Natural killer cell treated with Interleukin-12 subunit alpha and Interleukin-12 subunit beta and Interleukin-15 and Interleukin-18, amount 100 ng/mL, for 72 hours (primary cell): ENCODE results near the gene PTTG1IP. TPM values are rescaled to one million over a fixed set of nuclear protein-coding genes. Genes with fewer than 3 reads are reported as not detected.
A peak's percentile ranks its signal among the peaks of the same experiment; 100 is the strongest.

Experiments used
- ATAC-seq, 2 donors: fragments of 150-1000 bp; cut with Tn5 transposase in 1 of 2; sonication (Bioruptor Pico), chemical (Tn5 transposase) in 1 of 2; 2 replicates each; pipeline ENCODE4 v1.10.0; 2021
- DNase-seq: peaks from one replicate; pipeline ENCODE4 v3.0.0; 2022; ENCODE audit warnings: low spot score
- H3K27ac Mint-ChIP-seq, 2 donors: 1 replicate in 1 of 2; 2 replicates in 1 of 2; pipeline ENCODE4 v1.8.0; 2022; ENCODE audit warnings: mixed read lengths in 2 of 2, mild to moderate bottlenecking in 1 of 2, moderate library complexity in 1 of 2
- H3K27me3 Mint-ChIP-seq, 2 donors: 1 replicate in 1 of 2; 2 replicates in 1 of 2; pipeline ENCODE4 v1.8.0; 2022; ENCODE audit warnings: mixed read lengths in 2 of 2
- H3K36me3 Mint-ChIP-seq: one replicate; pipeline ENCODE4 v1.8.0; 2022; ENCODE audit warnings: mixed read lengths
- H3K4me1 Mint-ChIP-seq, 2 donors: 1 replicate in 1 of 2; 2 replicates in 1 of 2; pipeline ENCODE4 v1.8.0; 2022; ENCODE audit warnings: low read depth in 2 of 2, mixed read lengths in 2 of 2, mild to moderate bottlenecking in 1 of 2
- H3K4me3 Mint-ChIP-seq: one replicate; pipeline ENCODE4 v1.8.0; 2022; ENCODE audit warnings: mixed read lengths
- H3K9me3 Mint-ChIP-seq: 2 replicates; pipeline ENCODE4 v1.8.0; 2022; ENCODE audit warnings: mixed read lengths
- total RNA-seq, 2 donors: library from RNA; stranded (reverse); gene quantifications; one replicate each; pipeline ENCODE4 v1.2.3, GENCODE V29; 2022

Gene PTTG1IP, protein sequence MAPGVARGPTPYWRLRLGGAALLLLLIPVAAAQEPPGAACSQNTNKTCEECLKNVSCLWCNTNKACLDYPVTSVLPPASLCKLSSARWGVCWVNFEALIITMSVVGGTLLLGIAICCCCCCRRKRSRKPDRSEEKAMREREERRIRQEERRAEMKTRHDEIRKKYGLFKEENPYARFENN
- 10 to 100 TPM; 69.4 to 81.7 TPM for total RNA-seq

DNA sequence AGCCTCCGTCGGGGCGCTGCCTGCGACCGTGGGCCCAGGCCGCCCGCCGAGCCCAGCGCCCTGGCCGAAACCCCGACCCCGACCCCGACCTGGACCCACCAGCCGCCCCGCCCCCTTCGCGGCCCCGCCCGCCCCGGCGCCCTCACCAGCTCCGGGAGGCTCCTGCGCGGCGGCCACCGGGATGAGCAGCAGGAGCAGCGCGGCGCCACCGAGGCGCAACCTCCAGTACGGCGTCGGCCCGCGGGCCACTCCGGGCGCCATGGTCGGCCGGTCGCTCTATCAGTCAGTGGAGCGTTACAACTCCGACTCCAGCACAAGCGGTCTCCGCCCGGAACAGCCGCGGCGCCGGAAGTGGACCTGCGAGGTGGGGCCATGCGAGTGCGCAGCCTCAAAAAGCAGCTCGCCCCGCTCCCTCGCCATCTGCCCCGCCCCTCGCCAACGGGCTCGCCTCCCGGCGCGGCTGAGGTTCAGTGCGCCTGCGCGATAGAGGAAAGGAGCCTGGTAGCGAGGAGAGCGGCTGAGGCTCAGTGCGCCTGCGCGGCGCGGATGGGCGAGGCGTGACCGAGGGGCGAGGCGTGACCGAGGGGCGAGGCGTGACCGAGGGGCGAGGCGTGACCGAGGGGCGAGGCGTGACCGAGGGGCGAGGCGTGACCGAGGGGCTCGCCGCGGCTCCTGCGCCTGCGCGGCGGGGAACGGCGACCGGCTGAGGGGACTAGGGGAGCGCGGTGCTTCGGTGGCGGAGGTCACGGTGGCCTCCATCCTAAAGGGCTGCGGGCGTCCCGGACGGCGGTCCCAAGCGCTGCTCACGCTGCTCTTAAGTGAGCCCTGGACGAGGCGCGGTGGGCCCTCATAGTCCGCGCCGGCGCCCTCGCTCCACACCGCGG lies at the start of gene PTTG1IP:
Gene PTTG1IP (minus strand): TSS at position 335 of the 884 bp plus-strand sequence. CDS start 74 bp downstream, at position 261.
- H3K9me3 Mint-ChIP-seq: no peaks in the 10 kb centered on the region
- H3K4me1 Mint-ChIP-seq: peaks cover 45 to 46% of the 10 kb centered on the region in 2 donors
- DNase-seq: peak; percentile 100
- H3K27ac Mint-ChIP-seq: peak within 1 kb of the TSS; percentile 89
- H3K4me3 Mint-ChIP-seq: peak within 1 kb of the TSS; percentile 86
- peak; percentile 90 to 94 for ATAC-seq
- H3K27me3 Mint-ChIP-seq: no peaks in the 10 kb centered on the region
- H3K36me3 Mint-ChIP-seq: no peaks in the 10 kb centered on the region

DNA sequence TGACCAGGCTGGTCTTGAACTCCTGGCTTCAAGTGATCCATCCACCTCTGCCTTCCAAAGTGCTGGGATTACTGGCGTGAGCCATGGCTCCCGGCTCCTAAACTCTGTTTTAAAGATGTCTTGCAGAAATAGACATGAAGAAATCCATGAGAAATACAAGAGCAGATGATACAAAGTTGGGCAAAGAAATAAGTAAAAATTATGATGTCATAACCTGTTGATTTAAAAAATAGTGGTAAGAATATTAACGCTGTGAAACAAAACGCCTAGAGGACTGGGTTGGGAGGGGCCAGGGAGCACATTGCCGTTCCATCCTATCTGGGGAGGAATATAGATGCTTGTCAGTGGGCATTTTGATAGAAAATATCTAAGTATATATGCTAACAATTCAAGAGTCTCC lies 48.4 kb upstream of the PTTG1IP start:
- Mint-ChIP-seq H3K27me3 (no peaks in the 10 kb centered on the region), H3K27ac (peak overlapping the region; percentile 88 to 90), H3K36me3 (peaks cover 6% of the 10 kb centered on the region), H3K4me3 (peak overlapping the region; percentile 98), H3K4me1 (peaks cover 72 to 76% of the 10 kb centered on the region in 2 donors), H3K9me3 (no peaks in the 10 kb centered on the region)
- ATAC-seq (no peak), DNase-seq (no peak)

DNA sequence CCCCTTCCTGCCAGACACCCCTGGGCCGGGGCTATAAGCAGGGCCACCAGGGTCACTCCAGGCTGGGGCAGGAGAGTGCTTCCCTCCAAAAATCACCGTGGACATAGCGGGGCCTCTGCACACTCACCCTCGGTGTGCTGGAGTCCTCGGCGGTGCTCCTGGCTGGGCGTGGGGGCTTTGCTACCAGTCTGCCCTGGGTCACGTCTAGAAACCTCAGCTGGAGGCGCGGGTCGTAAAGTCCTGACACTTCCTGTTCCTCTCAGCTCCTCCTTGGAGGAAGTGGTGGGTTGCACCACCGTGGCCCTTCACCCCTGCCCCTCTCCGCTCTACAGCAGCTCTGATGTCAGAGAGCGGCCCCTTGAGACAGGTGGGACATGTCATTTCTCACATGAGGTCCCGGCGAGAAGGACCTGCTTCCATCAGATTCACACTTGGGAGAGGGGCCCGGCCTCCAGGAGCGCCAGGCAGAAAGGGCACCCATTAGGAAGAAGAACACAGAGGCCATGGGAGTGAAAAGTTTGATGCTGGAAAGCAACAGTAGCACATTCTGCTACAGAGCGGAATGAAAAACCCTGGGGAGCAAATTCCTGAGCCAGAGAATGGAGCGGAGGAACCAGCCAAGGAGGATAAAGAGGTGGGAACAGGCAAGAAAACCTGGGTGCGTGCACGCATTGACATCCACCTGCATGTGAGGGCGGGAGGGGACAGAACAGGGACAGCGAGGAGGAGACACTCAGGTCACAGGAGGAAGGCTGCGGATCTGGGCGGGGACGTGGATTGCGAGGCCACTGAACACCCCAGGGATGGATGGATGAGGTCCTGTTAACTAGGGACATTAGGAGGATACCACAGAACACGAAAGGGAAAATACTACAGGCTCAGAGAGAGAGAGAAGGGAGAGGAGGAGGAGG lies 47.5 kb upstream of the PTTG1IP start, which contains the start of gene ITGB2:
Gene ITGB2 (minus strand): TSS at position 206 of the 911 bp plus-strand sequence. CDS start 10,117 bp downstream, outside the sequence.
- peaks cover 72% of the 10 kb centered on the region in 2 donors for H3K4me1 Mint-ChIP-seq
- no peaks in the 10 kb centered on the region for H3K27me3 Mint-ChIP-seq
- H3K27ac Mint-ChIP-seq: peak within 1 kb of the TSS; percentile 88 to 90
- peak within 1 kb of the TSS; percentile 98 for H3K4me3 Mint-ChIP-seq
- ATAC-seq: peak; percentile 83 to 87
- no peaks in the 10 kb centered on the region for H3K9me3 Mint-ChIP-seq
- peaks cover 6% of the 10 kb centered on the region for H3K36me3 Mint-ChIP-seq
- peak; percentile 92 for DNase-seq

DNA sequence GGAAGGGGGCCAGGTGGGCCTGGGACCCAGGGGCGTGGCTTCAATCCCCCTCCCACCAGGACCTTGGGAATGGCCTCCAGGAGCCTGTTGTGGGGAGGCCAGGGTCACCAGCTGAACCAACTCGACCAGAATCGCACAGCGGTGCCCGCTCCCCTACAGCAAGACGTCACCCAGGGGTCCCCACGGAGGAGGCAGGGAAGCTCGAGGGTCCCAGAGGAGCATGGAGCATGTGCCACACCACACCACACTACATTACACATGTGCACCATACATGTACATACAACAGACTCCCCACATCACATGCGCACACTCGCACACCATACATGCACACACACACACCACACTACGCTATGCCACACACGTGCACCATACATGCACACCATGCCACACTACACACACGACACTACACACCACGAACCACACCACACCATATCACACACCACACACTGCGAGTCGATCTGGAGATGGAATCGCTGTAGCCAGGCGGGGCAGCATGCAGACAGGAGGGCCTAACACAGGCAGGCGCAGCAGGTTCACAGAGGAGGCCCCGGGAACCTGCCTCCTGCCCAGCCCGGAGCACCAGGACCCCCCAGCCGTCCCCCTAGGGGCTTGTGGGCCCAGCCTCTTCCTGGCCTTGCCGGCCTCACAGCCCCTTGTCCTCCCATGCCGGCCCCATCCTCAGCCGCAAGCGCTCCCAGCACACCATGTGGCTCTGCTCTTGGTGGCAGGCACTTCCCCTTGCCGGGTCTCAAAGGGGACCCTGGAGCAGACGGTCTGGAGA lies 46.6 kb upstream of the PTTG1IP start:
- H3K4me1 Mint-ChIP-seq: peaks cover 72 to 75% of the 10 kb centered on the region in 2 donors
- peak overlapping the region; percentile 88 to 90 for H3K27ac Mint-ChIP-seq
- H3K36me3 Mint-ChIP-seq: peaks cover 11% of the 10 kb centered on the region
- ATAC-seq (peak; percentile 29 to 39), DNase-seq (no peak)
- H3K27me3 Mint-ChIP-seq: no peaks in the 10 kb centered on the region
- H3K9me3 Mint-ChIP-seq: no peaks in the 10 kb centered on the region
- peak overlapping the region; percentile 98 for H3K4me3 Mint-ChIP-seq

DNA sequence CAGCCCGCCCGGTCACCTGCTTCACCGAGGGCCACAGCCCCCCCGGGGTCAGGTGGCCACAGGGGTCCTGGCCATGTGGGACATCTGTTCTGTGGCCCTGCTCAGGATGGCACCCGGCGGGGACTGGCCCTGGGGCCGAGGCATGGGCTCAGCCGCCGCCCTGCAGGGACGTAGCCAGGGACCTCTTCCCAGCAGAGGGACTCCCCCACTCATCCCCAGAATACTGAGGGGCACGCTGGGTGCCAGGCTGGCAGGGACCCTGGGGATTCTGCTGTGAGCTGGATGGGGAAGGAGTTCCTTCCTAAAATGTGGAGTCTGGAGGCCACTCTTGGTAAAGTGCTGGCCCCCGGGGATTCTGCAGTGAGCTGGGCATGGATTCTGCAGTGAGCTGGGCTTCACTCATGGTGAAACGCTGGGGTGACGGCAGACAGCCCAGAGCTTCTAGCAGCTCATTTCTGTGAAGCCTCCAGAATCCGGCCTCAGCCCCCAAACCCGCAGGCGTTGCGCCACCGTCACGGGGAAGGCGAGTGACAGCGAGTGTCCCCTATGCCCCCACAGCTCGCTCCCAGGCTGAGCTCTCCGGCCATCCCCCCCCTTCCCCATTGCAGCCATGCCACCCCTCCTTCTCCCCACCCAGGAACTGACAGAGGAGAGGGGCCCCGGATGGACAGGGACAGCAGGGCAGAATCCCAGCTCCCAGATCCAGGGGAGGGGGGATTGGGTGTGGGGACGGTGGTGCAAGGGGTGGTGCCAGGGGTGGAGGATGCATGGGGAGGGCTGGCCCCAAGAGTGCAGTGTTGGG lies 45.8 kb upstream of the PTTG1IP start:
- DNase-seq (peak; percentile 93), ATAC-seq (peak; percentile 74 to 82)
- H3K36me3 Mint-ChIP-seq: peaks cover 11% of the 10 kb centered on the region
- H3K4me3 Mint-ChIP-seq: peak overlapping the region; percentile 98
- peak overlapping the region; percentile 88 to 90 for H3K27ac Mint-ChIP-seq
- H3K9me3 Mint-ChIP-seq: no peaks in the 10 kb centered on the region
- no peaks in the 10 kb centered on the region for H3K27me3 Mint-ChIP-seq
- H3K4me1 Mint-ChIP-seq: peaks cover 69 to 71% of the 10 kb centered on the region in 2 donors

DNA sequence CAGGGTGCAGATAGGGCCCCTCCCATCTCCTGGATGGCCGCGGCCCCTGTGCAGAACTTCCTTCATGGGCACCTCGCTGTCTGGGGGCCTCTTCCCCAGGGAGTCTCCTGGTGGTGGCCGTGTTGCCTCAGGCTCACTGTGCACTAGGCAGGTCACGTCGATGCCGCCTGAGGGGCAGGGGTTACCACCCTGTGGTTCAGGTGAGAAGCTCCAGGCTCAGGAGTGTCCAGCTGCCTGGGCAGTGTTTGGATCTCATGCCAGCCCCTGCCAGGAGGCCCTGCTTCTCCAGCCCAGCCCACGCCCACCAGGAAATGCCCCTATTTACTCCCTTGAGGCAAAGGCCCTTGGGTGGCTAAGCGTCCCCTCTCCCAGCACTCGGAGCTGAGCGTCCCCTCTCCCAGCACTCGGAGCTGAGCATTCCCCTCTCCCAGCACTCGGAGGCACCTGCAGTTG lies 45.1 kb upstream of the PTTG1IP start:
- H3K4me3 Mint-ChIP-seq: peak overlapping the region; percentile 98
- no peak for ATAC-seq
- peaks cover 67 to 70% of the 10 kb centered on the region in 2 donors for H3K4me1 Mint-ChIP-seq
- no peak for DNase-seq
- no peaks in the 10 kb centered on the region for H3K27me3 Mint-ChIP-seq
- H3K9me3 Mint-ChIP-seq: no peaks in the 10 kb centered on the region
- peaks cover 11% of the 10 kb centered on the region for H3K36me3 Mint-ChIP-seq
- peak overlapping the region; percentile 88 to 90 for H3K27ac Mint-ChIP-seq

DNA sequence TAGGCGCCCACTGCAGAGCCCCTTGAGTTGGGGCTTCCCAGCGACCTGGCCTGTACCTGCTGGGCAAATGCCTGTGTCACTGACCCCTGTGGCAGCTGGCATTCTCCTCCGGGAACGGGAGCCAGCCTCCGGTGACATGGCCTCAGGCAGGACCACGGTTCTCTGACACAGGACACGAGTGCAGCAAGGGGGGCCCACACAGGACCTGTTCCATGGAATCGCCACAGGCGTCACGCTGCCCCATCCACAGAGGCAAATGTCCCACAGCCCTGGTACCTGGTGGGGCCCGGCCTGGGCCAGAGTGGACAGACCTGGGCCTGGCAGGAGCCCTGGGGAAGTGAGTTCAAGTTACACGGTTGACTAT lies 44.6 kb upstream of the PTTG1IP start:
- Mint-ChIP-seq H3K27me3 (no peaks in the 10 kb centered on the region), H3K27ac (peak overlapping the region; percentile 88 to 90), H3K4me1 (peaks cover 66 to 69% of the 10 kb centered on the region in 2 donors), H3K4me3 (peak overlapping the region; percentile 98), H3K9me3 (no peaks in the 10 kb centered on the region), H3K36me3 (peaks cover 11% of the 10 kb centered on the region)
- ATAC-seq: no peak
- no peak for DNase-seq

DNA sequence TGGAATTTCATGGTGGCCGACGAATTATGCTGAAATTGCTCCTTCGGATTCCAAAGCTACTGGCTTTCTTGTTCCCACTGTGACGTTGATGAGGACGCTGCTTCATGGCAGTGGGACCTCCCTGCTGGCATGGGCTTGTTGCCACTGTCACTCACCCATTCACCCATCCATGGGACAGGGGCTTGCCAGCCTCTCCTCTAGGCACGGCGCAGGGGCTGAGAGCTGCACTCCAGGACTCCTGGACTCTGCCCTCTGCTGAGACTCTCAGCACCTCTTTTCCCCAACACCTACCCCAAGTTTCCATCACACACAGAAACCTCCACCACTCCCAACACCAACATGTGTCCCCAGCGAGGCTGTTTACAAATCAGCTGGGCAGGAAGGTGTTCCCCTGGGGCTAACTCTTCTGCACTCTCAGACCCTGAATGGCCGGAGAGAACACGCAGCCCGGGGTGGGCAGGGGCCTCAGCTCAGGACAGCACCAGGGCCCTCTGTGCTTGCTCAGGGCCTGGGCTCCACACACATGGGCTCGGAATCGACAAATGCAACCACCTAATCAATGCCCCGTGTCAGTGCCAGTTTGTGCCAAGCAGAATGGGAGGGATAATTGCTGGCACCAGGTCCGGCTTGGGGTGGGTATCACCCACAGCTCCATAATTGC lies 44.1 kb upstream of the PTTG1IP start:
- H3K36me3 Mint-ChIP-seq: peaks cover 11% of the 10 kb centered on the region
- peak overlapping the region; percentile 88 to 90 for H3K27ac Mint-ChIP-seq
- H3K27me3 Mint-ChIP-seq: no peaks in the 10 kb centered on the region
- ATAC-seq: no peak
- H3K4me3 Mint-ChIP-seq: peak overlapping the region; percentile 98
- DNase-seq: no peak
- H3K4me1 Mint-ChIP-seq: peaks cover 63 to 65% of the 10 kb centered on the region in 2 donors
- H3K9me3 Mint-ChIP-seq: no peaks in the 10 kb centered on the region

DNA sequence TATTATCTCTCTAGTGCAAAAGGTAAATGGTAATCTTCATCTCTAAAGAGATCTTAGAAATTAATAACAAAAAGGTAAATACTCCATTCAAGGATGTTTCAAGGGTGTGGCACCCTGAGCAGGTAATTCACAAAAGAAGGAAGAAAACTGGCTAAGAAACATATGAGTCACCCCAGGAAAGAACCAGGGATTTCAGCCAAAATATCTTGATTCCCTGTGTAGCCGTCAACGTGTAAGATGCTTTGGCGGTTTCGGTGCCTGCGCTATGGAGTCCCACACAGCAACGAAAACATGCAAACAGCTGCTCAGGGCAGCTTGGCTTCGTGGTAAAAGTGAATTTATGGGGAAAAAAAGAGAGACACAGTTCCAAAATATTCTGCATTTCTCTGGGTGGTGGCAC lies 43.5 kb upstream of the PTTG1IP start:
- H3K36me3 Mint-ChIP-seq: peaks cover 11% of the 10 kb centered on the region
- no peak for DNase-seq
- H3K4me1 Mint-ChIP-seq: peaks cover 65 to 68% of the 10 kb centered on the region in 2 donors
- no peaks in the 10 kb centered on the region for H3K9me3 Mint-ChIP-seq
- H3K27ac Mint-ChIP-seq: peak overlapping the region; percentile 88 to 90
- H3K27me3 Mint-ChIP-seq: no peaks in the 10 kb centered on the region
- peak overlapping the region; percentile 98 for H3K4me3 Mint-ChIP-seq
- ATAC-seq: no peak

DNA sequence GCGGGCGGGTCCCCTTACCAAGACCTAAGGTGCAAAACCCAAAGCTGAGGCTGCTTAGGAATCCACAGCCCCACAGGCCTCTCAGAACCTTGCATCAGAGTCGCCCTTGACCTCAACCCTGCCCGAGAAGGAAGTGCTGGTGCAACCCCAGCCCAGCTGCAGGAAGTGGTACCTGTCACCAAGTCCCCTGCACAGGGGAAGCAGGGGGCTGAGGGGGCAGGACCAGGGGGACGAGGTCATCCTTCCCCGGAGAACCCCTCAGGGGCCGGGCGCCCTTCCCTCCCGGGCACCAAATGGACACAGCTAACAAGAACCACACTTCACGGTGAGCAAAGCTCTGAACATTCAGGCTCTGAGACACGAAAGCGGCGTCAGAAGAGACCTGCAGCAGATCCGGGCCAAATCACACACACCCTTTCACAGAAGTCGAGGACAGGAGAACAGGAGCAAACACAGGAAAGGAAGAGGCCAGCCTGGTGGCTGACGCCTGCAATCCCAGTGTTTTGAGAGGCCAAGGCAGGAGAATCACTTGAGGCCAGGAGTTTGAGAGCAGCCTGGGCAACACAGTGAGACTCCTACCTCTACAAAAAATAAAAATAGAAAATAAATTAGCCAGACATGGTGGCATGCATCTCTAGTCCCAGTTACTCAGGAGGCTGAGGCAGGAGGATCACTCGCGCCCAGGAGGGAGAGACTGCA lies 40.8 kb upstream of the PTTG1IP start:
- peak; percentile 89 for DNase-seq
- Mint-ChIP-seq H3K4me3 (peak overlapping the region; percentile 82), H3K27me3 (no peaks in the 10 kb centered on the region), H3K36me3 (peaks cover 6% of the 10 kb centered on the region), H3K9me3 (no peaks in the 10 kb centered on the region), H3K27ac (peak overlapping the region; percentile 88 to 90), H3K4me1 (peaks cover 64 to 67% of the 10 kb centered on the region in 2 donors)
- ATAC-seq: peak; percentile 91 to 93

DNA sequence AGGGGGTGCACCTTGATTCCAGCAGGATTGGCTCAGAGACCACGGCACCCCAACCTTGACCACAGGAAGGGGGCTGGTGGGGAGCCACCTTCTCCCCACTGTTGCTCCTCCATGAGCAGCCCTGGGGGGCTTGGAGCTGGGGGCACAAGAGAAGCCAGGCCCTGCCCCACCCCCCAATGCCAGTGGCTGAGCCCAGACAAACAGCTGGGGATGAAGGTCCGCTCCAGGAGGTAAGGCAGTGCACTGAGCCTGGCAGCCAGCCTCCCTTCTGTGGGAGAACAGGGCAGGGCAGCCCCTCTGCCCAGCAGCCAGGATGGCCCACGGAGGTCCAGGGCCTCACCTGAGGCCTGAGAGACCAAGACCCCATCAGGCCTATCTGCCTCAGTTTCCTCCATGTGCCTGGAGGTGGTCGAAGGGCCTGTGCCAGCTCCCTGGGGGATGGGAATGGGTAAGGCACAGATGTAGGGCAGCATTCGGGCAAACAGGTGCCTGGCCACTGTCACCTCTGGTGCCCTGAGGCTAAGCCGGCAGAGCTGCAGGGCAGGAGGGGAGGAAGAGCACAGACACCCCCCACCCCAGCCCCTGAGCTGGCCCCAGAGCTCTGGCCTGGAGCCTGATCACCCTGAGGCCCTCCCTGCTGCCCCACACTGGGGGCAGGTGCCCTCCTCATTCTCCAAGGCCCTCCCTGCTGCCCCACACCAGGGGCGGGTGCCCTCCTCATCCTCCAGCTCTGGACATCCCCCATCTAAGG lies 40.1 kb upstream of the PTTG1IP start:
- no peaks in the 10 kb centered on the region for H3K9me3 Mint-ChIP-seq
- no peaks in the 10 kb centered on the region for H3K27me3 Mint-ChIP-seq
- H3K27ac Mint-ChIP-seq: peak overlapping the region; percentile 88 to 90
- peaks cover 64 to 69% of the 10 kb centered on the region in 2 donors for H3K4me1 Mint-ChIP-seq
- ATAC-seq (no peak), DNase-seq (no peak)
- peaks cover 10% of the 10 kb centered on the region for H3K36me3 Mint-ChIP-seq
- peak overlapping the region; percentile 82 for H3K4me3 Mint-ChIP-seq
